HepG2 (cell line): ENCODE results near the gene CELSR2. TPM values are rescaled to one million over a fixed set of nuclear protein-coding genes. Genes with fewer than 3 reads are reported as not detected.

Experiments
- CBX2 ChIP-seq, 2 experiments: fragments of 200-600 bp in 1 of 2; sonication (generic); formaldehyde crosslinking in 1 of 2; IDR thresholded peaks; 2 replicates each; pipeline versions ENCODE4 v1.7.0 to v1.8.1; 2018 to 2022; ENCODE audit warnings: low read depth in 2 of 2, low read length in 1 of 2, mild to moderate bottlenecking in 1 of 2, missing genetic modification reagents in 1 of 2
- CHCHD3 ChIP-seq: sonication (generic); formaldehyde crosslinking; IDR thresholded peaks from 2 replicates; pipeline ENCODE4 v1.8.0; 2022; ENCODE audit warnings: mild to moderate bottlenecking, missing genetic modification reagents, moderate library complexity
- CREB1 ChIP-seq, 2 experiments: fragments of 450-650 bp in 1 of 2; IDR thresholded peaks; 2 replicates each; pipeline ENCODE4 v1.6.1; 2016 to 2017; ENCODE audit warnings: control low read depth in 1 of 2, mild to moderate bottlenecking in 1 of 2, missing compliant biosample characterization in 1 of 2, missing genetic modification characterization in 1 of 2
- DNMT3B ChIP-seq: conservative IDR thresholded peaks from 2 replicates; pipeline ENCODE4 v1.6.1; 2016; ENCODE audit warnings: missing biosample characterization, control low read depth
- MIXL1 ChIP-seq: IDR thresholded peaks from 2 replicates; pipeline ENCODE4 v1.6.1; 2016
- MYC ChIP-seq: sonication (generic); formaldehyde crosslinking; IDR thresholded peaks from 2 replicates; pipeline ENCODE4 v1.9.0; 2021; ENCODE audit warnings: missing genetic modification reagents, borderline replicate concordance
- NCOA1 ChIP-seq: sonication (generic); formaldehyde crosslinking; IDR thresholded peaks from 2 replicates; pipeline ENCODE4 v1.9.0; 2021; ENCODE audit warnings: missing genetic modification reagents
- NCOR1 ChIP-seq: fragments of 200-600 bp; sonication (generic); IDR thresholded peaks from 2 replicates; pipeline ENCODE4 v1.7.0; 2017; ENCODE audit warnings: antibody characterized with exemption, low read length, borderline replicate concordance
- NR2F1 ChIP-seq, 2 experiments: fragments of 450-650 bp in 1 of 2; formaldehyde crosslinking in 1 of 2; IDR thresholded peaks; 2 replicates each; pipeline versions ENCODE4 v1.5.0 to v1.6.1; 2016 to 2020; ENCODE audit warnings: mild to moderate bottlenecking in 1 of 2, missing compliant biosample characterization in 1 of 2, missing genetic modification reagents in 1 of 2, moderate library complexity in 1 of 2
- PHF21A ChIP-seq: sonication (generic); formaldehyde crosslinking; IDR thresholded peaks from 2 replicates; pipeline ENCODE4 v1.5.0; 2020; ENCODE audit warnings: mild to moderate bottlenecking, missing genetic modification reagents
- RXRB ChIP-seq: IDR thresholded peaks from 2 replicates; pipeline ENCODE4 v1.6.1; 2016; ENCODE audit warnings: borderline replicate concordance, missing genetic modification reagents, missing compliant biosample characterization
- SNAPC2 ChIP-seq: sonication (generic); formaldehyde crosslinking; IDR thresholded peaks from 2 replicates; pipeline ENCODE4 v1.8.1; 2022; ENCODE audit warnings: mild to moderate bottlenecking, missing genetic modification reagents
- SNAPC5 ChIP-seq: sonication (generic); formaldehyde crosslinking; IDR thresholded peaks from 2 replicates; pipeline ENCODE4 v1.8.1; 2023; ENCODE audit warnings: mild to moderate bottlenecking, missing genetic modification reagents, borderline replicate concordance
- SOX13 ChIP-seq, 3 experiments: fragments of 450-650 bp in 1 of 3; sonication (generic) in 1 of 3; formaldehyde crosslinking in 1 of 3; IDR thresholded peaks in 2 of 3; conservative IDR thresholded peaks in 1 of 3; 2 replicates each; pipeline versions ENCODE4 v1.5.0 to v1.6.1; 2016 to 2020; ENCODE audit warnings: antibody characterized with exemption in 1 of 3, mild to moderate bottlenecking in 1 of 3, missing compliant biosample characterization in 1 of 3, missing genetic modification reagents in 1 of 3, moderate library complexity in 1 of 3
- ZMYM3 ChIP-seq: sonication (generic); formaldehyde crosslinking; IDR thresholded peaks from 2 replicates; pipeline ENCODE4 v1.5.1; 2020; ENCODE audit warnings: mild to moderate bottlenecking, missing genetic modification reagents
- ZNF274 ChIP-seq: sonication (generic); formaldehyde crosslinking; IDR thresholded peaks from 2 replicates; pipeline ENCODE4 v1.5.1; 2020; ENCODE audit warnings: mild to moderate bottlenecking, missing genetic modification reagents
- ZNF383 ChIP-seq: sonication (generic); formaldehyde crosslinking; IDR thresholded peaks from 2 replicates; pipeline ENCODE4 v1.4.0; 2020; ENCODE audit warnings: missing genetic modification reagents, mild to moderate bottlenecking, borderline replicate concordance
- ZNF652 ChIP-seq: IDR thresholded peaks from 2 replicates; pipeline ENCODE4 v1.6.1; 2016; ENCODE audit warnings: low read depth, borderline replicate concordance
- ZNF672 ChIP-seq: sonication (generic); formaldehyde crosslinking; IDR thresholded peaks from 2 replicates; pipeline ENCODE4 v1.8.1; 2022; ENCODE audit warnings: missing genetic modification reagents
- ZNF704 ChIP-seq: sonication (generic); formaldehyde crosslinking; IDR thresholded peaks from 2 replicates; pipeline ENCODE4 v1.8.1; 2023; ENCODE audit warnings: mild to moderate bottlenecking, inconsistent platforms, moderate library complexity, missing genetic modification reagents, borderline replicate concordance
- ZNF776 ChIP-seq: sonication (generic); formaldehyde crosslinking; IDR thresholded peaks from 2 replicates; pipeline ENCODE4 v1.4.0; 2020; ENCODE audit warnings: mild to moderate bottlenecking, missing genetic modification reagents
- polyA plus RNA-seq, 8 experiments: library from polyadenylated mRNA; depleted of rRNA in 3 of 8; stranded (reverse) in 7 of 8; unstranded in 1 of 8; fragments of >200 nt; fragmentation: Illumina TruSeq in 4 of 8; extraction: Trizol in 4 of 8; gene quantifications; 2 replicates each; pipeline versions ENCODE4 v1.2.1 to v1.2.3, GENCODE V29; 2011 to 2016; ENCODE audit warnings: low read depth in 4 of 8, missing spikeins in 1 of 8, mixed read lengths in 1 of 8; ENCODE audit not compliant: insufficient read depth in 1 of 8
- total RNA-seq, 5 experiments: library from RNA; depleted of rRNA; stranded (reverse); fragments of >200 nt; fragmentation: Illumina TruSeq; extraction: Trizol; gene quantifications; 2 replicates each; pipeline ENCODE4 v1.2.3, GENCODE V29; 2016; ENCODE audit warnings: low read depth in 1 of 5
- TF ChIP-seq, protein P1 (sequence below): sonication (generic); formaldehyde crosslinking; IDR thresholded peaks from 2 replicates; pipeline ENCODE4 v1.8.0; 2022; ENCODE audit warnings: missing genetic modification reagents, mild to moderate bottlenecking, inconsistent platforms, borderline replicate concordance
- TF ChIP-seq, protein P2 (sequence below): sonication (generic); formaldehyde crosslinking; IDR thresholded peaks from 2 replicates; pipeline ENCODE4 v1.4.0; 2020; ENCODE audit warnings: missing genetic modification reagents

The CELSR2 gene
- total and polyA plus RNA-seq, 2 of the 13 experiments (the other 11 are each of a cell fraction or from before 2014, with no cell fraction given) = 4.0 to 6.6 TPM

- TF ChIP-seq ZNF383 (CRISPR knock-in tag) (no peak), NCOA1 (CRISPR knock-in tag) (no peak), CHCHD3 (CRISPR knock-in tag) (no peak), SNAPC5 (no peak), CBX2 (IDR thresholded peaks at IDR 0.05; ENCODE audit: low read depth, low read length) (no peak), CBX2 (CRISPR knock-in tag; IDR thresholded peaks at IDR 0.05; ENCODE audit: low read depth) (no peak), CREB1 (IDR thresholded peaks at IDR 0.05) (peak; percentile 74), CREB1 (CRISPR knock-in tag; IDR thresholded peaks at IDR 0.05) (peak; percentile 56; the same call in 1 of the 2 replicates), PHF21A (peak; percentile 78; the same call in 1 of the 2 replicates), ZNF704 (CRISPR knock-in tag) (no peak), ZNF652 (0 out of 2 replicates have a peak, but pooled peaks have one; percentile 34), RXRB (CRISPR knock-in tag) (peak; percentile 89), ZNF776 (CRISPR knock-in tag) (no peak), SNAPC2 (CRISPR knock-in tag) (0 out of 2 replicates have a peak, but pooled peaks have one; percentile 36), NCOR1 (peak; percentile 77; the same call in 1 of the 2 replicates), ZNF672 (no peak), DNMT3B (CRISPR knock-in tag) (peak; percentile 89; the same call in 1 of the 2 replicates), NR2F1 (CRISPR knock-in tag; IDR thresholded peaks at IDR 0.05) (peak; percentile 16 to 57; a peak in 1 of 4 replicates), MYC (CRISPR knock-in tag) (peak; percentile 93), MIXL1 (peak; percentile 76), ZMYM3 (peak; percentile 75), ZNF274 (CRISPR knock-in tag) (peak; percentile 86), SOX13 (IDR thresholded peaks at IDR 0.05) (peak; percentile 48; the same call in 1 of the 2 replicates), SOX13 (CRISPR knock-in tag; conservative IDR thresholded peaks at IDR 0.05 in 1 of 2, IDR thresholded peaks at IDR 0.05 in 1 of 2) (peak in 1 of 2 experiments; percentile 93; a peak in 2 of 4 replicates)
- TF ChIP-seq, protein P1, sequence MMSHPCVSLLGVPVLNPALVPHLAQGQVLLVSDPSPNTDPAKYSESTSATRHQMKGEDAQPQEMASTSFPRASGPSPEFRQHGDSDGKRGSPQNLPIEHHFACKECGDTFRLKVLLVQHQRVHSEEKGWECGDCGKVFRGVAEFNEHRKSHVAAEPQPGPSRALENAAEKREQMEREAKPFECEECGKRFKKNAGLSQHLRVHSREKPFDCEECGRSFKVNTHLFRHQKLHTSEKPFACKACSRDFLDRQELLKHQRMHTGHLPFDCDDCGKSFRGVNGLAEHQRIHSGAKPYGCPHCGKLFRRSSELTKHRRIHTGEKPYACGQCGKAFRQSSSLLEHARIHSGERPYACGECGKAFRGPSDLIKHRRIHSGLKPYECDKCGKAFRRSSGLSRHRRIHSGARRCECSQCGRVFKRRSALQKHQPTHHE (CRISPR knock-in tag) = no peak
- TF ChIP-seq, protein P2, sequence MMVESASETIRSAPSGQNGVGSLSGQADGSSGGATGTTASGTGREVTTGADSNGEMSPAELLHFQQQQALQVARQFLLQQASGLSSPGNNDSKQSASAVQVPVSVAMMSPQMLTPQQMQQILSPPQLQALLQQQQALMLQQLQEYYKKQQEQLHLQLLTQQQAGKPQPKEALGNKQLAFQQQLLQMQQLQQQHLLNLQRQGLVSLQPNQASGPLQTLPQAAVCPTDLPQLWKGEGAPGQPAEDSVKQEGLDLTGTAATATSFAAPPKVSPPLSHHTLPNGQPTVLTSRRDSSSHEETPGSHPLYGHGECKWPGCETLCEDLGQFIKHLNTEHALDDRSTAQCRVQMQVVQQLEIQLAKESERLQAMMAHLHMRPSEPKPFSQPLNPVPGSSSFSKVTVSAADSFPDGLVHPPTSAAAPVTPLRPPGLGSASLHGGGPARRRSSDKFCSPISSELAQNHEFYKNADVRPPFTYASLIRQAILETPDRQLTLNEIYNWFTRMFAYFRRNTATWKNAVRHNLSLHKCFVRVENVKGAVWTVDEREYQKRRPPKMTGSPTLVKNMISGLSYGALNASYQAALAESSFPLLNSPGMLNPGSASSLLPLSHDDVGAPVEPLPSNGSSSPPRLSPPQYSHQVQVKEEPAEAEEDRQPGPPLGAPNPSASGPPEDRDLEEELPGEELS (CRISPR knock-in tag) = peak; percentile 89
Observed at GRCh38 chr1:109298666-109299557, 49.6 kb downstream of the CELSR2 start (continued).
